Hepatocyte (in vitro differentiated cells): ENCODE data around the gene JPH2. TPM values are rescaled to one million over a fixed set of nuclear protein-coding genes. Genes with fewer than 3 reads are reported as not detected.
"Not testable (repeated sequence)": the region's sequence is repeated elsewhere in the genome, so short reads cannot be mapped to it uniquely, and the experiment has no call there.

Experiments used
- DNase-seq: peaks from one replicate; pipeline ENCODE4 v3.0.0-alpha.2; 2016; ENCODE audit warnings: low spot score
- H2AFZ ChIP-seq: fragments of 200-600 bp; sonication (generic); 2 replicates; pipeline ENCODE4 v1.6.0; 2016; ENCODE audit warnings: antibody characterized with exemption, mild to moderate bottlenecking
- H3K27ac ChIP-seq: fragments of 200-600 bp; sonication (generic); 2 replicates; pipeline ENCODE4 v1.5.1; 2016; ENCODE audit warnings: mild to moderate bottlenecking
- H3K27me3 ChIP-seq: fragments of 200-600 bp; sonication (generic); 2 replicates; pipeline ENCODE4 v1.6.1; 2016
- H3K36me3 ChIP-seq: fragments of 200-600 bp; sonication (generic); replicated peaks from 2 replicates; pipeline ENCODE4 v1.5.1; 2016; ENCODE audit warnings: low read depth; ENCODE audit not compliant: insufficient read depth
- H3K4me1 ChIP-seq: fragments of 200-600 bp; sonication (generic); 2 replicates; pipeline ENCODE4 v1.5.1; 2016; ENCODE audit warnings: mild to moderate bottlenecking, moderate library complexity; ENCODE audit not compliant: insufficient read depth
- H3K4me2 ChIP-seq: fragments of 200-600 bp; sonication (generic); 2 replicates; pipeline ENCODE4 v1.6.0; 2016
- H3K4me3 ChIP-seq: fragments of 200-600 bp; sonication (generic); 2 replicates; pipeline ENCODE4 v1.5.1; 2016; ENCODE audit warnings: mild to moderate bottlenecking
- H3K79me2 ChIP-seq: fragments of 200-600 bp; sonication (generic); 2 replicates; pipeline ENCODE4 v1.6.0; 2017; ENCODE audit warnings: mild to moderate bottlenecking
- H3K9me2 ChIP-seq: fragments of 200-600 bp; sonication (generic); replicated peaks from 2 replicates; pipeline ENCODE4 v1.6.0; 2017; ENCODE audit warnings: mild to moderate bottlenecking; ENCODE audit not compliant: insufficient read depth
- H3K9me3 ChIP-seq: fragments of 200-600 bp; sonication (generic); 2 replicates; pipeline ENCODE4 v1.5.1; 2016; ENCODE audit warnings: low read depth, mild to moderate bottlenecking
- H4K20me1 ChIP-seq: fragments of 200-600 bp; sonication (generic); 2 replicates; pipeline ENCODE4 v1.6.0; 2016; ENCODE audit warnings: mild to moderate bottlenecking; ENCODE audit not compliant: insufficient read depth, poor library complexity, severe bottlenecking
- EZH2 ChIP-seq: fragments of 200-600 bp; sonication (generic); IDR thresholded peaks from 2 replicates; pipeline ENCODE4 v1.6.1; 2016; ENCODE audit warnings: antibody characterized with exemption, mild to moderate bottlenecking, borderline replicate concordance
- EZH2phosphoT487 ChIP-seq: fragments of 200-600 bp; sonication (generic); IDR thresholded peaks from one replicate; pipeline ENCODE4 v1.6.1; 2018; ENCODE audit warnings: antibody characterized with exemption, mild to moderate bottlenecking, low read depth, moderate library complexity; ENCODE audit not compliant: unreplicated experiment, severe bottlenecking
- WGBS: methylation state at CpG from one replicate; pipeline ENCODE4 v1.1.6; 2016; ENCODE audit warnings: low lambda C conversion rate; ENCODE audit errors: missing lambda C conversion rate; 5-methylcytosine and 5-hydroxymethylcytosine counted together
- polyA plus RNA-seq: library from polyadenylated mRNA; unstranded; fragments of >200 nt; fragmentation: Nextera tagmentation; extraction: Ambion mirVana; gene quantifications from 2 replicates; pipeline ENCODE4 v1.2.1, GENCODE V29; 2016
- total RNA-seq: library from RNA; depleted of rRNA; stranded (reverse); fragments of >200 nt; gene quantifications from 2 replicates; pipeline ENCODE4 v1.2.3, GENCODE V29; 2014
- TF ChIP-seq, protein P1 (sequence below): fragments of 200-600 bp; sonication (generic); IDR thresholded peaks from 2 replicates; pipeline ENCODE4 v1.5.1; 2016; ENCODE audit warnings: antibody characterized with exemption, mild to moderate bottlenecking; ENCODE audit not compliant: poor library complexity

JPH2 gene
- total and polyA plus RNA-seq, 2 experiments from 2014 or later, result 6.6 to 8.3 TPM

GRCh38 chr20:44233436-44234016, 46.5 kb upstream of the JPH2 start:
- Histone ChIP-seq H3K4me3 (no peak overlapping the region), H3K79me2 (no peaks in the 10 kb centered on the region), H3K4me1 (no peaks in the 10 kb centered on the region), H3K36me3 (no peaks in the 10 kb centered on the region), H3K27ac (no peak overlapping the region), H3K9me3 (no peaks in the 10 kb centered on the region), H3K27me3 (no peaks in the 10 kb centered on the region), H3K9me2 (no peaks in the 10 kb centered on the region), H3K4me2 (no peak overlapping the region), H2AFZ (no peak overlapping the region), H4K20me1 (no peaks in the 10 kb centered on the region)
- TF ChIP-seq EZH2phosphoT487 (no peak), EZH2 (no peak)
- TF ChIP-seq, protein P1, sequence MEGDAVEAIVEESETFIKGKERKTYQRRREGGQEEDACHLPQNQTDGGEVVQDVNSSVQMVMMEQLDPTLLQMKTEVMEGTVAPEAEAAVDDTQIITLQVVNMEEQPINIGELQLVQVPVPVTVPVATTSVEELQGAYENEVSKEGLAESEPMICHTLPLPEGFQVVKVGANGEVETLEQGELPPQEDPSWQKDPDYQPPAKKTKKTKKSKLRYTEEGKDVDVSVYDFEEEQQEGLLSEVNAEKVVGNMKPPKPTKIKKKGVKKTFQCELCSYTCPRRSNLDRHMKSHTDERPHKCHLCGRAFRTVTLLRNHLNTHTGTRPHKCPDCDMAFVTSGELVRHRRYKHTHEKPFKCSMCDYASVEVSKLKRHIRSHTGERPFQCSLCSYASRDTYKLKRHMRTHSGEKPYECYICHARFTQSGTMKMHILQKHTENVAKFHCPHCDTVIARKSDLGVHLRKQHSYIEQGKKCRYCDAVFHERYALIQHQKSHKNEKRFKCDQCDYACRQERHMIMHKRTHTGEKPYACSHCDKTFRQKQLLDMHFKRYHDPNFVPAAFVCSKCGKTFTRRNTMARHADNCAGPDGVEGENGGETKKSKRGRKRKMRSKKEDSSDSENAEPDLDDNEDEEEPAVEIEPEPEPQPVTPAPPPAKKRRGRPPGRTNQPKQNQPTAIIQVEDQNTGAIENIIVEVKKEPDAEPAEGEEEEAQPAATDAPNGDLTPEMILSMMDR, result no peak
- 91% methylated on average over 6 of the region's 6 CpGs for WGBS
- DNase-seq, result no peak

DNA sequence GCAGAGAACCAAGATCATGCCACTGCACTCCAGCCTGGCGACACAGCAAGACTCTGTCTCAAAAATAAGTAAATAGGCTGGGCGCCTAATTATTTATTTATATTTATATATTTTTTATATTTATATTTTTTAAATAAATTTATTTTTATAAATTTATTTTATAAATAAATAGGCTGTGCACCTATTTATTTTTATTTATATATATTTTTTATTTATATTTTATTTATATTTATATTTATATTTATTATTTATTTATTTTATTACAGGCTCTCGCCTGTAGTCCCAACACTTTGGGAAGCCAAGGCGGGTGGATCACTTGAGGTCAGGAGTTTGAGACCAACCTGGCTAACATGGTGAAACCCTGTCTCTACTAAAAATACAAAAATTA, 45.5 kb upstream of the JPH2 start:
- H3K9me2 ChIP-seq, DNase-seq, H3K27ac ChIP-seq, H3K4me3 ChIP-seq, H2AFZ ChIP-seq, H3K4me1 ChIP-seq, H3K27me3 ChIP-seq, H4K20me1 ChIP-seq, H3K9me3 ChIP-seq, H3K79me2 ChIP-seq, H3K4me2 ChIP-seq, H3K36me3 ChIP-seq: not testable (repeated sequence)
- WGBS, result 91% methylated on average over 4 of the region's 4 CpGs

- Histone ChIP-seq H3K4me3 (no peak overlapping the region), H3K36me3 (no peaks in the 10 kb centered on the region), H3K27me3 (no peaks in the 10 kb centered on the region), H2AFZ (no peak overlapping the region), H3K4me1 (no peaks in the 10 kb centered on the region), H3K27ac (no peak overlapping the region), H3K4me2 (no peak overlapping the region), H3K79me2 (no peaks in the 10 kb centered on the region), H4K20me1 (no peaks in the 10 kb centered on the region), H3K9me2 (no peaks in the 10 kb centered on the region), H3K9me3 (no peaks in the 10 kb centered on the region)
- no peak for TF ChIP-seq EZH2phosphoT487
- TF ChIP-seq, protein P1, result no peak
- no peak for TF ChIP-seq EZH2
- DNase-seq, result no peak
- 69% methylated on average over 10 of the region's 10 CpGs for WGBS
Measured at GRCh38 chr20:44231713-44232468, 44.9 kb upstream of the JPH2 start.

DNA sequence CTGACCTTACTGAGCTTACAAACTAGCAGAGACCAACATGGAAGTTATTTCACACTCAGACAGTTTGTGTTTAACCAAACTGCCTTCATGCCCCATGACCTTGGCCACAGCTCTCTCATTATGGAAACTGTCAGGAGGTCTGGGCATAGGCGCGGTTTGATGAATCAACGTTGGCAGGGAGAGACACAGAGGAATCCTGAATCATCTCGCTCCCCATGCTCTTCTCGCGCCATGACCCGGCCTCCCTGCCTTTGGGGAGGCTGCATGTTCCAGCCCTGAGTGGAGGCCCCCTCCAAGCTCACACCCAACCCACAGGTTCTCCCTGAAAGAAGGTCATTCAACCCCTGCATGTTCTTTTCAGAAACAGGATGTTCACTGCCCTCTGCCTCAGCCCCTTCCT, 44.2 kb upstream of the JPH2 start:
- H4K20me1 ChIP-seq, result no peaks in the 10 kb centered on the region
- no peaks in the 10 kb centered on the region for H3K4me1 ChIP-seq
- no peak overlapping the region for H2AFZ ChIP-seq
- no peak overlapping the region for H3K4me3 ChIP-seq
- H3K9me3 ChIP-seq, result no peaks in the 10 kb centered on the region
- H3K9me2 ChIP-seq, result no peaks in the 10 kb centered on the region
- H3K36me3 ChIP-seq, result no peaks in the 10 kb centered on the region
- H3K27ac ChIP-seq, result no peak overlapping the region
- no peak for TF ChIP-seq EZH2phosphoT487
- TF ChIP-seq EZH2, result no peak
- TF ChIP-seq, protein P1, result no peak
- 90% methylated on average over 7 of the region's 7 CpGs for WGBS
- no peak overlapping the region for H3K4me2 ChIP-seq
- H3K79me2 ChIP-seq, result no peaks in the 10 kb centered on the region
- H3K27me3 ChIP-seq, result no peaks in the 10 kb centered on the region
- DNase-seq, result no peak
